Cerebellar nuclear complex (tissue), 1 donor: ENCODE data around the gene BLOC1S5.

Experiments used
- DNase-seq, 2 experiments: peaks; one replicate each; lab custom pipeline; 2025; lab: John Stamatoyannopoulos, UW

The BLOC1S5 gene, protein sequence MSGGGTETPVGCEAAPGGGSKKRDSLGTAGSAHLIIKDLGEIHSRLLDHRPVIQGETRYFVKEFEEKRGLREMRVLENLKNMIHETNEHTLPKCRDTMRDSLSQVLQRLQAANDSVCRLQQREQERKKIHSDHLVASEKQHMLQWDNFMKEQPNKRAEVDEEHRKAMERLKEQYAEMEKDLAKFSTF

DNA sequence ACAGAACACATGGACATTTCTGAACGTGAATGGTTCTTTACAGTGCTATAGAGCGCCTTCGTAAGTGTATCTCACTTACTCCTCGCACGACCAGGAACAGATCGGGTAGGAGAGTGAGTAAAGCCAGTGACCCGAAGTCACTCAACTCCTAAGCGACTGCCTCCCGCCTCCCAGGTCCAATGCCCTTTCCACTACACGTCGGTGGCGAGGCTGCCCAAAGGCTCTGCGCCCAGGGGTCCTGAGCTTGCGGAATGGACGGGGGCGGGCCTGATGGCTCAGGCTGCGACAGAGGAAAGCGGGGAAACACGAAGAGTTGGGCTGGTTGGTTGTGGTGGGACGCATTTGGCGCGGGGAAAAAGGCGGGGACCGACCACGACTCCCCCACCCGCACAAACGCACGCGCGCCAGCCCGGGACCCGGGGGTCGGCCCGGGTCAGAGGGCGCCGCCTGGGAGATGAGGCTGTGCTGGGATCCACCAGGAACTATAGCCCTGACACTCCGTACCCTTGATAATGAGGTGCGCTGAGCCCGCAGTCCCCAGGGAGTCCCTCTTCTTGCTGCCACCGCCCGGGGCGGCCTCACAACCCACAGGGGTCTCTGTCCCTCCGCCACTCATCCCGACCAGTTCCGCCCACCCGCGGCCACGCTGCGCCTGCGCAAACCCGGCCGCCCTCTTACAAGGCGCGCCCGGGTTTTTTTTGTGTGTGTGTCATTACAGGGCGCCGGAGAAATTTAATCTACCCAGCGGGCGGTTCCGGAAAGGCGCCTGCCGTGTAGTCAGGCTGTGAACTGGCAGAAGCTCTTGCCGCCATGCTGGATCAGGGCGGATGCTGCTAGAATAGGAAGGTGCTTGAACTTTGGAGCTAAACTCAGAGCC, at the start of gene BLOC1S5:
Gene BLOC1S5, minus strand, starts transcription at position 629 of the 877 bp plus-strand sequence. Its CDS starts 13 bp downstream, at position 616.
- DNase-seq, result peak; percentile 52 to 69

DNA sequence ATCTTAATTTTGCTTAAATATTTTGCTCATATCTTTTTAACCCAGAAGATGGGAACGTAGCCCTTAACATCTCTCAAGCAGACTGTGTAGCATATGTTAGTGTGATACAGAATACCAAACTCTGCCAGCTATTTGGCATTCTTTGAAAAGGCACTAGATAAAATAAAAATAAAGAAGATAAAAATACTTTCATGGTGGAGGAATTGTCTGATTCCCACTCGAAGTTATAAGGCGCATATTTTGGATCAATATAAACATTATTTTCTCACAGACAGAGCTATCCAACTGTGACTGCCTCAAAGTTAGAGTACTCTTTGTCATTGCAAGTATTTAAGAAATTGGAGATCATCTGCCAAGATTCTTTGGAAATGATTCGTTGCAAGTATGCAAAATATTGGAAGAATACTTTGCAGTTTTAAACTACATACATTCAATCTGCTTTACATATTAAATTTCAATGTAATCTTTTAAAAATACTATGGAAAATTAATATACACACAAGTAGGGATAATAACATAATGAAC, 49.0 kb upstream of the BLOC1S5 start:
- no peak for DNase-seq

DNA sequence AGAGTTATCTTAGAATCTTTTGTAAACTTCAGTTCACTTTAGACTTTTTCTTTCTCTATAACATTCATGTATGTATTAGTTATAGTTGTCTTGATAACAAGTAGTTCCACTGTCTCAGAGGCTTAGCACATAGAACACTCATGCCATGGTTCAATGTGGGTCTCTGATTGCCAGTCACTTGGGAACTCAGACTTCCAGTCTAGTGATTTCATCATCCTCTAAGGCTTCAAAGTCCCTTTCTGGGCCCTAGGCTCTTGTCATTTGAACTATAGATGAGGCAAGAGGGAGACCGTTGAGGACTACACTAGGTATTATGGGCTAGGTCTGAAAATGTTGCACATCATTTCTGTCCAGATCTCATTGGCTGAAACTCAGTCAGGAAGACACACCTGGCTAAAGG, 46.5 kb upstream of the BLOC1S5 start:
- no peak for DNase-seq

DNA sequence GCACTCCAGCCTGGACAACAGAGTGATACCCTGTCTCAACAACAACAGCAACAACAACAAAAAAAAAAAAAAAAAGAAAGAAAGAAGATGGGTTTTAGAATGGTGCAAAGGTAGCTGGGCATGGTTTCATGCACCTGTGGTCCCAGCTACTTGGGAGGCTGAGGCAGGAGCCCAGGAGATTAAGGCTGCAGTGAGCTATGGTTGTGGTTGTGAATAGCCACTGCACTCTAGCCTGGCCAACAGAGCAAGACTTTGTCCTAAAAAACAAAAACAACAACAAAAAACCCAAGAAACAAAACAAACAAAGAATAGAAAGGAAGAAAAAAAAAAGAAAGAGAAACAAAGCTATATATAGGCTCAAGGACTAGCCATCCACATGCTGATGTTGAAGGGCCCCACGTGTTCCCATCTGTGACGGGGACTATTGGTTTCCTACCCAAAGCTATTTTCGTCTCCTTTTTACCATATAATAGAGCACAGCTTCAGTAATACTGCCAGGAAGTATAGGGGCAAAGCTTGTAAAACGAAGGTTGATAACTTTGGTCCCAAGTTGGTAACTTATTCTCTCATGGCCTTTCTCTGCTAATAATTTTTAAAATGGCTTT, 46.0 kb upstream of the BLOC1S5 start:
- DNase-seq, result no peak

DNA sequence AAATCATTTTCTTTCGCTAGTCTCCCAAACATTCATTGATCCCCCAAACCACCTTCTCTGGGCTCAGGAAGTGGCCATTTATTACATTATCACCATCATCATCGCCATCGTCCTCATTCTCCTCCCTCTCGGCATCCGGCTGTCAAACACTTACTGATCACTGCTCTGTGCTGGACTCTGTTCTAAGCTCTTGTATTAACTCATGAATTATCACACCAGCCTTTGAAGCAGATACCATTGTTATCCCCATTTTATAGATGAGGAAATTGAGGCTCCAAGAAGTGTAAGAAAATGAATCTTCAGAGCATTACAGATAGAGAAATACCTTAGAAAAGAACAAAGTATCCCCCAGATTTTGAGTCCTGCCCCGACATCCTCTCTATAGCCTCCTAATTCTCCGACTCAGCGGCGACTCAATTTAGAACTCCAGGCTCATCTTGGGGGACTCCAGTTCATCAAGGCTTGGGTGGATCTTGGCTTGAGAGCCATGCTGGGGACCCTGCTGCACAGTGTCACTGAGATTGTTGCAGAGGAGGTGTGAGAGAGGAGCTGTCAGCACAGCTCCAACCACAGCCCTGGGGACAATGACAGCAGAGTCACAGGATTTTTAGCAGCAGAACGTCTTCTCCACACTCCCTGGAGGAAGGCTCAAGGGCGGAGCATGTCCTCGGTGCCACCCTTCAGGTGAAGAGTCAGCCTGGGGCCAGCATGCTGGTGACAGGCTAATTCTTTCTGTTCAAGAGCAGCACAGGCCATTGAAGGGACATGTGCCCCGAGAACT, 44.8 kb upstream of the BLOC1S5 start:
- DNase-seq, result no peak

DNA sequence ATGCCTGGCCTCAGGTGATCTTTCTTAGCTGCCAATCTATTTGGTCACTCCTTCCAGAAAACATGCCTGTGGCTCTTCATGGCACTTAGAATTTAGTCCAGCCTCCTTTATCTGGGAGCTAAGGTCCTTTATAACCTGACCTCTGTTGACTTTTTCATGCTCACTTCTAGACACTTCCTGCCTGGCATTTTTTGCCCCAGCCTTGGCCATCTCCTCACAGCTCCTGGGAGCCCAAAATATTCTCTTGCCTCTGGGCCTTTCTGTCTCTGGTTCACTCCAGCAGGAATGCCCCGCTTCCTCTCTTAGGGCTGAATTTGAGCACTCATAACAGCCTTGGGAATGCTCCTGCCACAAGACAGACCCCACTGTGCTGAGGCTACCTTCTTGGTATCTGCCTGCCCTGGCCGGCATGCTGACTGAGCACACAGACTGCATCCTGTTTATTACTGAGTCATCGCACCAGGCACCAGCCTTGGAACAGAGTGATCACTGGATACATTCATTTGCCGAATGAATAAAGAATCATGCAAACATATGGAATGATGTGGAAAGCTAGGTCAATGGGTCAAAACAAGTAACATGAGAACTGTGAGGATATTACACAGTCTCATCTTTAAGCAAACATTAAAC, 44.0 kb upstream of the BLOC1S5 start:
- DNase-seq, result no peak

DNA sequence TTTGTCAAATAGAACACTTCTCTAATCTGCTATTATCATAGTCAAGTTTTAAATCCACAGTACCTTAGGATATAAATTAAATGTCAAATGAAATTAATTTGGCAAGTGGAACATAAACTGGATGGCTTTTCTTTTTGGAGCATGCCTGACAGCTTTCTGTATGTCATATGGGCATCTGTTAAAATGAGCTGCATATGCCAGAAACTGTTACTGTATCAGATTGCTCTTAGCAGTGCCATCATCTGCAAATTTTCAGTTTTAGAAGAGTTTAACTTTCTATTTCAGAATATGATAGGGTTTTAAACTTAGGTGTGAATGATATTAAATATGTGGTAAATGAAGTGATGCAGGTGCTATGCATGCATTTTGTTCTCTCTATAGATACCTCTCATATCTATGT, 41.6 kb upstream of the BLOC1S5 start:
- DNase-seq, result no peak

DNA sequence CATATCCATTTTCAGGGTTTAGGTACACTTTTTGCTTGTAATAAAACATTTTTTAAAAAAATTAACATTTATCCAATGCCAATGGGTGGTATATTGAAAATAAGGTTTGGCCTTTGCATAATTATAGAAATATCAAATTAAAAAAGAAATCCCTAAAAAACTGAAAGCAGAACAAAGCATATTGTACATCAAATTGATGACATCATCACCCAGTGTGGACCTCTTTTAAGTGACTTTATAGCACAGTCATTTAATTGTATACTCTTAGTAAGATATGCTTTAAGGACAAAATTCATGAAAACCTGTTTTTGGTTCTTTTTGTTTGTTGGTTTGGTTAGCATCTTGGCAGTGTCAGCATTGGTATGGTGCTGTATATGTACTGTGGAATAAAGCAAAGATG, 39.5 kb upstream of the BLOC1S5 start:
- no peak for DNase-seq

DNA sequence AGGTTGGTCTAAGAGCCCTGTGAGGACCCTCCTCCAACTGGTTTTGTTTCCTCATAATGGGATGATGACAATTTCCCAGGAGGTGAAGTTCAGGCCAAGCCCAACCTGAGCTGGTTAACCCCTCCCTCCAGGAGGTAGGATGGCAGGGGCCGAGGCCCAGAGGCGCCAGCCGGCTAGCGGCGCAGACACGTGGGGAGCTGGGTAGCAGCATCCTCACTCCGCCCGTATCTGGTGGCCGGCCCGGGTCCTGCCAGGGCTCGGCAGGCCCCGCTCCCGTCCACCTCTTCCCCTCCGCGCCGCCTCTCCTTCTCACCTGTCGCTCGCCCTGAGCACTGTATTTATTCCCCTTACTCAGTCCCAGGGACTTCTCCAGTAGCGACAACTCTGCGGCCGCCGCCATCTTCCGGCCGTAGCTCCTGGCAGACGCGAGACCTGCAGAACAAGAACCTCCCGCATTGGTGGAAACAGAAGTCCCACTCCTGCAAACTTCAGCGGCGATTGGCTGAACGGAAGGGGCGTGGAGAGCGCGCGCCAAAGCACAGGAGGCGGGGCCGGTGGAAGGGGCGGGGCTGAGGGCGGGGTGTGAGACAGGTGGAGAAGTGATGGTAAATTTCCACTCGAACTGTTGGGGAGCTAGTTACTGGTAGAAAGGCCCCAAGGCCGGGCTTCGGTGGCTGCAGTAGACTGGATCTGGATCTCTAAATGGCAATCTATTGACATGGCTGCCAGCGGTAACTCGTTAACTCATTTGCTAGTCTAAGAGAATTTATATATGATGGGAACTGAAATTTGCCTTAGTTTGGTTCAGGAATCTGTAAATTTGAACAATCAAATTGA, 38.2 kb upstream of the BLOC1S5 start, which contains the start of gene EEF1E1:
Gene EEF1E1, minus strand, starts transcription at position 427 of the 837 bp plus-strand sequence. Its CDS starts 27 bp downstream, at position 400.
- DNase-seq, result peak; percentile 23 to 91

DNA sequence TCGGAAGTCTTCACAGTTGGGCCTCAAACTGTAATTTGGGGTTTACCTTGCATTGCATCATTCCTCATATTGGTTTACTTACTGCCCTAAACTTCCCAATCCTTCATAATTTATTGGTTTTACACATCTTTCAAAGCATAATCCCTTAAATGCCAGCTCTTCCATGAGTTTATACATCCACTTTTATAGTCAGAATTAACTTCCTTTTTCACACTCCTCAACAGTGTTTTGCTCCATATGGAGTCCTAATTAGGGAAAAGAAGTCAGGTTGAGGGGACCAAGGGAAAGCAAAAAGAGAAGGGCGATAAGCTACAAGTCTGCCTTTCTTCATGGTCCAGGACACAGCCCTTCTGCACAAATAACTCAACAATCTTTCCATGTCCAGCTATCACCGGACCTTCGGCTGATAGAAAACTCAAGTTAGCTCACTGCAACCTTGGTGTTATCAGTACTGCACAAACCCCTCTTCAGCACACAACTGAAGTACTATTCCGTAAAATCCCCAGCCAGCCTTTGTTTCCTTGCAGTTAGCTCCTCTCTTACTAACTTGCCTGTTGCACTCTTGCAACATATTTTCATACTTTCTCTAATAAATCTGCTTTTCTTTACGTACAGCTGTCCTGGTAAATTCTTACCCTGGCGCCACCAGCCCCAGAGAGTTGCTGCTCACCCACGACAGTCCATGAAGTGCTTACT, 36.1 kb upstream of the BLOC1S5 start:
- DNase-seq, result no peak

DNA sequence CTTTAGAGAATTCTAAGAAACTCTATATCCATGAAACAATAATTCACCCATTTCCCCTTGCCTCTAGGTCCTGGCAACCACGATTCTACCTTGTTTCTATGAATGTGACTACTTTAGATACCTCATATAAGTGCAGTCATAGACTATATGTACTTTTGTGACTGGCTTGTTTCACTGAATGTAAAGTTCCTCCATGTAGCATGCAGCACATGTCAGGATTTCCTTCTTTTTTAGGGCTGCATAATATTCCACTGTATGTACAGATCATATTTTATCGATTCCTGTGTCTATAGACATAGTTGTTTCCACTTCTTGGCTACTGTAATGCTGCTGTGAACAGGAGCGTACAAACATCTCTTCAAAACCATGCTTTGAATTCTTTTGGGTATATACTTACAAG, 26.5 kb upstream of the BLOC1S5 start:
- no peak for DNase-seq

DNA sequence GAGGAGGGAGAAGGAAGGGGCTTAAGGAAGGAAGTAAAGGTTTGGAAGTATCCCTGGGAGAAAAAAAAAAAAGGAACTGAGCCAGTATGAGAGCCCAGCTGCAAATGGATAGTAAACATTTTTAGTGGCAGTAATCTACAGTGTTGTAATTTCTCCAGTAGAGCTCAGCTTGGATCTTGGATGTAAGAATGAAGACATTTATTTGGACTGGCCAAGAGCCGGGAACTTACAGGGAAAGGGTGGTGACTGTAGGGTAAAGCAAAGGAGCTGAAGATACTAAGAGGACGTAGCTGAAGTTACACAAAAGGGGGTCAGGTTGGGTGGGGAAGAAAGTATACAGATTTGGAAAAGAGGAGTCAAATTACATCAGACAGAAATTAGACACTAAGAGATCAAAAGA, 24.7 kb upstream of the BLOC1S5 start:
- no peak for DNase-seq

DNA sequence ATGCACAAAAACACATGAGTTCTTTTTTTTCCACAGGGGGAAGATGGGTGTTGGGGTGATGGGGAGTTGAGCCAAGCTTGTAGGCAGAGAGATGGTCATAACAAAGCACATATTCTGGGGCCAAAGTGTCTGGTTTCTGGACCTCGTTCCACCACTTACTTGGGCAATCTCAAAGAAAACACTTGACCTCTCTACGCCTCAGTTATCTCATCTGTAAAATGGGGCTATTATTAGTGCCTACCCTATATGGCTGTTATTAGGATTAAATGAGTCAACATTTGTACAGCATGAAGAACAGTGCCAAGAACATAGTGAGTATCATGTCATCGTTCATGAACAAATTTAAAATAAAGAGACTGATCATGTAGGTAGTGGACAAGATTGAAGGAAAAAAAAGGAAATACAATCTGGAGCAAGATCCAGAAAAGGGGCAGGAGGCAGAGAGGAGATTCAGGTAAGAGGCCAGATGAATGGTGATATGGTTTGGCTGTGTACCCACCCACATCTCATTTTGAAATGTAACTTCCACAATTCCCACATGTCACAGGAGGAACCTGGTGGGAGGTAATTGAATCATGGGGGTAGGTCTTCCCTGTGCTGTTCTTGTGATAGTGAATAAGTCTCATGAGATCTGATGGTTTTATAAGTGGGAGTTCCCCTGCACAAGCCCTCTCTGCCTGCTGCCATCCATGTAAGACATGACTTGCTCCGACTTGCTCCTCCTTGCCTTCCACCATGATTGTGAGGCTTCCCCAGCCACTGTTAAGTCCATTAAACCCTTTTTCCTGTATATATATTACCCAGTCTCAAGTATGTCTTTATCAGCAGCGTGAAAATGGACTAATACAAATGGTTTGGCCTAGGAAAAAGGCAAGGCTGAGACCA, 23.9 kb upstream of the BLOC1S5 start:
- no peak for DNase-seq

DNA sequence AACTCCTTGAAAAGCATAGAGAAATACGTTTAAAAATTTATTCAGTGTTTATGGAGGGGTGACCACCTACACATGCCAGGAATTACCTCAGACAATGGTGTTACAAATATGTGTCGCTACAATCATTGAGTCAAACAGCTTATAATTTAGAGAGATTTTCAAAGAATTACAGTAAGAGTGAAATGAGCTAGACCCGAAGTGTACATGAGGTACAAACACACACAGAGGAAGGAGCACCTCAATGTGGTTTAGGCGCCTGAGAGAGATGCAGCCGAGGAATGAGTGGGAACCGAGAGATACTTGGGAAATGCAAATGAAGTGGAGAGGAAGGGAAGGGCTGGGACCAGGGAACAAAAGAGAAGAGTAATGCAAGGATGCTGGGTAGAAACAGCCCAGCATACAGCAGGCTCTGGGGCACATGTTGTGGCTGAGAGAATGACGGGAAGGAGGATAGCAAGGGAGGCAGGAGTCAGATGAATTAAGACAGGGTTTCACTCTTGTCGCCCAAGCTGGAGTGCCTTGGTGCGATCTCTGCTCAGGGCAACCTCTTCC, 22.6 kb upstream of the BLOC1S5 start:
- DNase-seq, result no peak

DNA sequence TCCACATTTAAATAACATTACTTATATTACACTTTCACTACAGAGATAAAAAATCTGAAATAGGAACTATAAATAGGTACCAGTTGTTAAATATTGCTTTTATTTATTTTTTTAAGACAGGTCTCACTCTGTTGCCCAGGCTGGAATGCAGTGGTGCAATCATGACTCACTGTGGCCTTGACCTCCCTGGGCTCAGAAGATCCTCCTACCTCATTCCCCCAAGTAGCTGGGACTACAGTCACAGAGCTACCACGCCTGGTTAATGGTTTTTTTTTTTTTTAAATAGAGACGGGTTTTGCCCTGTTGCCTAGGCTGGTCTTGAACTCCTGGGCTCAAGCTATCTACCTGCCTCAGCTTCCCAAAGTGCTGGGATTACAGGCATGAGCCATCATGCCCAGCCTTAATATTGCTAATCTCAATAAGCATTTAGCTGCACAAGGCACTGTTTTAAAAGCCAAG, 20.9 kb upstream of the BLOC1S5 start:
- DNase-seq, result no peak

DNA sequence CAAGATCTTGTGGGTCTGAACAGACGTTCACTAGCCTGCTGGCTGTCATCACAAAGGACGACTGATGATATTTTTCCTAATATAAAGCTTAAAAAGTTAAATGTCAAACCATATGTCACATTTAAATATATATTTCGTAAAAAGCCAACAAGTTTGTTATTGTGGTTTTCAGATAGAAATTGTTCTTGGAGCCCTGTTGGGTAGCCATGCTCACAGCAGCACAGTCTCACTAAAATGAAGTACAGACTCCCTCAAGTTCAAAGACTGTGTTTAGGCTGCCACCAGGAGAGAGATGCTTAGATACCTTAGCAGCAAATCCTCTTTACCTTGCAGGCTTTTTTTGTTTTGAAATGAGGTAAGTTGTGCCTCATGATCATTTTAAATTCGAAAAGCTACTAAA, 20.4 kb upstream of the BLOC1S5 start:
- DNase-seq, result no peak

DNA sequence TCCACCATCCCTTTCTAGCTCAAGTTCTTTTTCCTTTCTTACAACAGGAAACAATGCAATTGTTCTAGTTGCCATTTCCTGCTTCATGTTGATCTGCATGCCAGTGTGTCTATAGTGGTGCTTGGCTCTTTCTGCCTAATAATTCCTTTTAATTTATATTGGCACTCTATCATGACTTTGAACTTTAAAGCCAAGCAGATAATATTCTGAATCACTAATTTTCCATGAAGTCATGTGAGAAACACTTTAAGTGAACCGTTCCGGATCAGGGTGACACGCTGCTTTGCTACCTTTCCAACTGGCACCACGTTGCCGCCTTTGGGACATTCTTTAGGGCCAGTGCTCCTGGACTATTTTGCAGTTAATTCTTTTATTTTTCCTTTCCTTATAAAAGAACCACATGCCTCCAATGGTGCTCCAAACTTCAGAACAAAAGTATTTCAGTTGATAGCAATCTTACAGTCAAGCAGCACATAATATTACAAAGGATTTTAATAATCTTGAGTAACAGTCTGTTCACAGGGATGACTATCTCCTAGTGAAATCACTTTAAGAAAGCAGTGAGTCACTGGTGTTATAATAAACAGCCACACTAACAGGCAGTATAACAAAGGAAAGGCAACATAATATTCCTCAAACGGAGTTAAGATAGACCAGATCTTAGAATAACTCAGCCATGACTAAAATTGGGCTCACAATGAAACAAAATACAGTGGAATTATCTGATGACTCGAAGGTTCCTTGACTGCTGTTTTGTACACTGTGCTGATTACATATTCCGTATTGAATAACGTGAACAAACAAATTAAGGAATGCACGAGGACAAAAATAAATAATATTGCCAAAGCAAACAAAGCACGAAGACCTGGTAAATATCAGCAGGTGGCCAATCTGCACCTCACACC, 19.0 kb upstream of the BLOC1S5 start:
- DNase-seq, result no peak
